Kidney (tissue), 14 donors: ENCODE measurements around the gene GRIK2. TPM values are rescaled to one million over a fixed set of nuclear protein-coding genes. Genes with fewer than 3 reads are reported as not detected.

ENCODE experiments used
- DNase-seq, 5 donors: peaks; one replicate each; pipeline ENCODE4 v3.0.0-alpha.2; 2013 to 2020
- FAIRE-seq: peaks from 2 replicates; lab custom pipeline; 2012; peaks lifted over from hg19 to GRCh38; lab: Jason Lieb, UNC
- H3K27ac ChIP-seq, 2 donors: one replicate each; pipeline ENCODE4 v1.7.0; 2013; ENCODE audit warnings: low read depth in 2 of 2, low read length in 2 of 2, inconsistent platforms in 1 of 2
- H3K27me3 ChIP-seq: one replicate; pipeline ENCODE4 v1.7.1; 2013; ENCODE audit warnings: low read length, inconsistent platforms; ENCODE audit not compliant: control insufficient read depth, insufficient read depth
- H3K36me3 ChIP-seq, 3 donors: one replicate each; pipeline versions ENCODE4 v1.7.0 to v1.7.1; 2013; ENCODE audit warnings: low read length in 3 of 3, control low read depth in 1 of 3, inconsistent platforms in 1 of 3; ENCODE audit not compliant: insufficient read depth in 3 of 3, control insufficient read depth in 2 of 3
- H3K4me1 ChIP-seq, 3 donors: one replicate each; pipeline versions ENCODE4 v1.7.0 to v1.7.1; 2013; ENCODE audit warnings: low read length in 3 of 3, inconsistent platforms in 1 of 3, low read depth in 1 of 3; ENCODE audit not compliant: control insufficient read depth in 2 of 3, insufficient read depth in 2 of 3
- H3K4me3 ChIP-seq, 3 donors: one replicate each; pipeline versions ENCODE4 v1.7.0 to v1.8.1; 2013; ENCODE audit warnings: low read length in 3 of 3, control low read depth in 1 of 3, inconsistent platforms in 1 of 3
- H3K9ac ChIP-seq, 3 donors: one replicate each; pipeline versions ENCODE4 v1.7.0 to v1.7.1; 2013; ENCODE audit warnings: low read length in 3 of 3, control low read depth in 1 of 3, inconsistent platforms in 1 of 3
- H3K9me3 ChIP-seq, 3 donors: one replicate each; pipeline versions ENCODE4 v1.7.0 to v1.7.1; 2013; ENCODE audit warnings: low read length in 3 of 3, control low read depth in 1 of 3, inconsistent platforms in 1 of 3; ENCODE audit not compliant: control insufficient read depth in 2 of 3, insufficient read depth in 1 of 3
- intact Hi-C: fragments of 100-400 bp; cut with DNase I; formaldehyde crosslinking; loops from one replicate; pipeline ENCODE4 v1.11.1; 2022
- polyA plus RNA-seq: library from polyadenylated mRNA; stranded (reverse); fragments of 350-450 nt; fragmentation: Illumina TruSeq; extraction: RNeasy Lipid Tissue Mini Kit (QIAGEN cat#74804); gene quantifications from one replicate; pipeline ENCODE4 v1.2.3, GENCODE V29; 2014; ENCODE audit warnings: low read depth, low replicate concordance; ENCODE audit not compliant: insufficient read depth
- total RNA-seq: library from RNA; stranded (reverse); fragmentation: NEBNext Ultra II Directional; extraction: Animal tissue kit (Norgen Biotek cat#: 25700); gene quantifications from one replicate; pipeline ENCODE4 v1.2.1, GENCODE V29; 2021
- TF ChIP-seq, protein P1 (sequence below): IDR thresholded peaks from 3 replicates; pipeline ENCODE4 v1.5.1; 2012; ENCODE audit warnings: mild to moderate bottlenecking, moderate library complexity, borderline replicate concordance; ENCODE audit not compliant: insufficient read depth; ENCODE audit errors: extremely low read depth
- donor health status: control.
- donor health status: control.
- donor health status: control.
- donor health status: control.
- donor health status: control.
- donor health status: DM: yes; HTN: yes; CAD: no.
- donor health status: Normal renal cell carcinoma (clear cell type).

The GRIK2 gene
- total and polyA plus RNA-seq, 2 donors from 2014 or later, result 0.82 to 1.4 TPM

DNA sequence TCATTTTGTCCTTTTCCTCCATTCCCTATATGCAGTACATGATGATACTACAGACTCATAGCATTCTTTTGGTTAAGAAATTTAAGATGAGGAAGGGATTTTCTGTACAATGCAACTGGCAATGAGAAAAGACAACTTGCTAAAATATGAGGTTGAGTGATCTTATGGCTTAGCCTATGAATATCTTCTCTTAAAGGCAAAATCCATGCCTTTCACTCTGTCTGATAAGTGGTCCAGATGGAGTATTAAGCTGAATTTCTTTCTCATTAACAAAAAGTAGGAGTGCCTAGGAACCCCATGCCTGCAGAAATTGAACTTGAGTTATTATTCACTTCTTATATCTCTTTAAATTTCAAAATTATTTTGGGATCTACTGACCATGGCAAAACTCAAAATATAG is 135.3 kb downstream of the GRIK2 start:
- intact Hi-C loops, result no loop called here
- no peak overlapping the region for H3K9ac ChIP-seq
- TF ChIP-seq, protein P1, sequence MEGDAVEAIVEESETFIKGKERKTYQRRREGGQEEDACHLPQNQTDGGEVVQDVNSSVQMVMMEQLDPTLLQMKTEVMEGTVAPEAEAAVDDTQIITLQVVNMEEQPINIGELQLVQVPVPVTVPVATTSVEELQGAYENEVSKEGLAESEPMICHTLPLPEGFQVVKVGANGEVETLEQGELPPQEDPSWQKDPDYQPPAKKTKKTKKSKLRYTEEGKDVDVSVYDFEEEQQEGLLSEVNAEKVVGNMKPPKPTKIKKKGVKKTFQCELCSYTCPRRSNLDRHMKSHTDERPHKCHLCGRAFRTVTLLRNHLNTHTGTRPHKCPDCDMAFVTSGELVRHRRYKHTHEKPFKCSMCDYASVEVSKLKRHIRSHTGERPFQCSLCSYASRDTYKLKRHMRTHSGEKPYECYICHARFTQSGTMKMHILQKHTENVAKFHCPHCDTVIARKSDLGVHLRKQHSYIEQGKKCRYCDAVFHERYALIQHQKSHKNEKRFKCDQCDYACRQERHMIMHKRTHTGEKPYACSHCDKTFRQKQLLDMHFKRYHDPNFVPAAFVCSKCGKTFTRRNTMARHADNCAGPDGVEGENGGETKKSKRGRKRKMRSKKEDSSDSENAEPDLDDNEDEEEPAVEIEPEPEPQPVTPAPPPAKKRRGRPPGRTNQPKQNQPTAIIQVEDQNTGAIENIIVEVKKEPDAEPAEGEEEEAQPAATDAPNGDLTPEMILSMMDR, result no peak

DNA sequence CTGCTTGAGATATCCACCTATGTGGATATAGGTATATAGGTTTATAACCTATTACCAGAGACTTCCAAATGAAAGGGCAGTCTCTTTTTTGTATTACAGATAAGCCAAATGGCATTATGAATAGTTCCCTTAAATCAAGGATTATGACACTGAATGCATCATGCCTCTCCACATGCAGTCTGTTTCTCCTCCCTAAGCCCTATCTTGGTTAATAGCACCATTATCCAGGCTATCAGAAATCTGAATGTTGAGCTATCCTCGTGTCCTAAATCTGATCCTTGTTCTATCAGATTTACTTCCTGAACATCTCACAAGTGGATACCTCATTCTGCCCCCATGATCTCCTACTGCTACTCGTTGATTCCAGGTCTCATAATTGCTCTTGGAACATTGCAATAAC is 138.0 kb downstream of the GRIK2 start:
- Histone ChIP-seq H3K9ac (no peak overlapping the region), H3K4me1 (no peaks in the 10 kb centered on the region), H3K4me3 (no peak overlapping the region), H3K36me3 (no peaks in the 10 kb centered on the region), H3K27ac (no peak overlapping the region), H3K9me3 (no peaks in the 10 kb centered on the region), H3K27me3 (no peaks in the 10 kb centered on the region)
- TF ChIP-seq, protein P1, result no peak
- FAIRE-seq (no peak), DNase-seq (no peak)
- intact Hi-C loops, result no loop called here

More for the DNA sequence above, 135.3 kb downstream of the GRIK2 start:
- no peak overlapping the region for H3K27ac ChIP-seq
- H3K4me1 ChIP-seq, result no peaks in the 10 kb centered on the region
- no peaks in the 10 kb centered on the region for H3K27me3 ChIP-seq
- no peaks in the 10 kb centered on the region for H3K36me3 ChIP-seq
- H3K9me3 ChIP-seq, result no peaks in the 10 kb centered on the region
- FAIRE-seq, result no peak
- DNase-seq, result no peak
- no peak overlapping the region for H3K4me3 ChIP-seq

DNA sequence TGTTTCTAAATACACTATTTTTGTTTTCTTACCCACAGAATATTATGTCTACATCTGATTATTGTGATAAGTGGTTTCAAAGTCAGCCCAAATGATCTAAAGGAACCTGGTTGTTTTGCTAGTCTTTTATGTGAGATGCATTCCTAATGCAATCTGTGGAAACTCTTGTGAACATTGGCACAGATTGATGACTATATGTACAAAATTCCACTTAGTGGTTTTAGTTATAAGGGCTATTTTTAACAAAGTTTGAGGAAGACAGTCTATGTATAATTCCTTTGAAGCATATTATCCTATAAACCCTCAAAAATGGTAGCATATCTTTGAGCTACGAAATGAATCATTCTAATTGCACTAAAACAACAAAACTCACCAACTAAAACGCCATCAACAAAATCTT is 140.9 kb downstream of the GRIK2 start:
- Histone ChIP-seq H3K27ac (no peak overlapping the region), H3K9me3 (no peaks in the 10 kb centered on the region), H3K27me3 (no peaks in the 10 kb centered on the region), H3K36me3 (no peaks in the 10 kb centered on the region), H3K4me3 (no peak overlapping the region), H3K9ac (no peak overlapping the region), H3K4me1 (no peaks in the 10 kb centered on the region)
- intact Hi-C loops, result no loop called here
- no peak for FAIRE-seq
- TF ChIP-seq, protein P1, result no peak
- DNase-seq, result no peak

DNA sequence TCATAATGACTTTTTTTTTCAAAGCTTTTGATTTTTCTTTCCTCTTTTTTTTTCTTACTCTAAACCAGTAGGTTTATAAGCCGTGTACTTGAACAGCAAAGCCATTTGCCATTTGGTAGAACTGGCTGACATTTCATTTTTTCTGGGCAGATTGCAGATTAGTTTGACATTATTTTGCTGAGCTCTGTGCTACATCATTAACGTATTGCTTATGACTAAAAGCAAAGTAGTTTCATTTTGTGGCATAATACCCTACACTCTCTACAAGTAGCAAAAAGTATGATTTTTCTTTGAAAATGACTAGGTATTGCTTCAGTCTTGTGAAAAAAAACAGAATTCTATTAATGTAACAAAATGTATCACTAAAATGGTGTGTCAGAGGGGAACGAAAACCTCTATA is 141.3 kb downstream of the GRIK2 start:
- FAIRE-seq (no peak), DNase-seq (no peak)

More for the DNA sequence above, 141.3 kb downstream of the GRIK2 start:
- Histone ChIP-seq H3K9ac (no peak overlapping the region), H3K36me3 (no peaks in the 10 kb centered on the region), H3K4me1 (no peaks in the 10 kb centered on the region), H3K27me3 (no peaks in the 10 kb centered on the region), H3K9me3 (no peaks in the 10 kb centered on the region), H3K27ac (no peak overlapping the region), H3K4me3 (no peak overlapping the region)
- intact Hi-C loops, result no loop called here
- TF ChIP-seq, protein P1, result no peak
